HepG2 (cell line): ENCODE data around the gene GON7.
"Not testable (repeated sequence)": the region's sequence is repeated elsewhere in the genome, so short reads cannot be mapped to it uniquely, and the experiment has no call there.

Experiments used
- CTCF ChIP-seq: sonication (generic); formaldehyde crosslinking; IDR thresholded peaks from 2 replicates; pipeline ENCODE4 v1.5.0; 2020; ENCODE audit warnings: mild to moderate bottlenecking, missing genetic modification reagents, moderate library complexity
- IKZF5 ChIP-seq: IDR thresholded peaks from 2 replicates; pipeline ENCODE4 v1.6.1; 2018; ENCODE audit warnings: missing genetic modification reagents, mild to moderate bottlenecking, missing compliant biosample characterization
- PRDM10 ChIP-seq: sonication (generic); formaldehyde crosslinking; IDR thresholded peaks from 2 replicates; pipeline ENCODE4 v1.4.0; 2020; ENCODE audit warnings: low read depth, missing genetic modification reagents
- RELA ChIP-seq: sonication (generic); formaldehyde crosslinking; IDR thresholded peaks from 2 replicates; pipeline ENCODE4 v1.4.0; 2020; ENCODE audit warnings: missing genetic modification reagents
- SIN3A ChIP-seq: IDR thresholded peaks from 2 replicates; pipeline ENCODE4 v1.6.1; 2011; ENCODE audit warnings: low read depth, mild to moderate bottlenecking, control low read depth, low read length, borderline replicate concordance
- SMARCC2 ChIP-seq: fragments of 450-650 bp; IDR thresholded peaks from 2 replicates; pipeline ENCODE4 v1.6.1; 2017; ENCODE audit warnings: antibody characterized with exemption, mild to moderate bottlenecking
- TAF1 ChIP-seq: sonication (generic); formaldehyde crosslinking; IDR thresholded peaks from 2 replicates; pipeline ENCODE4 v1.4.0; 2020; ENCODE audit warnings: missing genetic modification reagents
- ZNF878 ChIP-seq: sonication (generic); formaldehyde crosslinking; IDR thresholded peaks from 2 replicates; pipeline ENCODE4 v1.8.1; 2023; ENCODE audit warnings: mild to moderate bottlenecking, missing genetic modification reagents, moderate library complexity

- TF ChIP-seq PRDM10 (CRISPR knock-in tag); ZNF878 (CRISPR knock-in tag); IKZF5 (CRISPR knock-in tag); CTCF; TAF1 (CRISPR knock-in tag); SMARCC2; SIN3A; RELA (CRISPR knock-in tag): not testable (repeated sequence)
Measured at GRCh38 chr14:93170141-93170540, 36.7 kb downstream of the GON7 start.
